Fibroblast of lung (primary cell): Measurements from ENCODE around the gene RPRD1B. TPM values are rescaled to one million over a fixed set of nuclear protein-coding genes. Genes with fewer than 3 reads are reported as not detected.

Experiments
- DNase-seq, 2 donors: peaks; one replicate each; pipeline versions ENCODE4 v3.0.0 to v3.0.0-alpha.2; 2010; ENCODE audit warnings: low read depth in 2 of 2
- H2AFZ ChIP-seq: 2 replicates; pipeline ENCODE4 v1.5.1; 2012; ENCODE audit warnings: low read length, control low read depth, inconsistent platforms
- H3K27ac ChIP-seq: 2 replicates; pipeline ENCODE4 v1.5.1; 2011; ENCODE audit warnings: low read length, control low read depth; ENCODE audit not compliant: insufficient read depth
- H3K27me3 ChIP-seq: 2 replicates; pipeline ENCODE4 v1.5.1; 2011; ENCODE audit warnings: mild to moderate bottlenecking, low read length; ENCODE audit not compliant: control insufficient read depth, insufficient read depth
- H3K36me3 ChIP-seq: 2 replicates; pipeline ENCODE4 v1.5.1; 2011; ENCODE audit warnings: low read length; ENCODE audit not compliant: control insufficient read depth, insufficient read depth
- H3K4me1 ChIP-seq: 2 replicates; pipeline ENCODE4 v1.5.1; 2011; ENCODE audit warnings: low read length; ENCODE audit not compliant: control insufficient read depth, insufficient read depth; ENCODE audit errors: extremely low read depth
- H3K4me2 ChIP-seq: 2 replicates; pipeline ENCODE4 v1.5.1; 2011; ENCODE audit warnings: low read length, control low read depth; ENCODE audit not compliant: insufficient read depth; ENCODE audit errors: extremely low read depth
- H3K4me3 ChIP-seq, 4 experiments: fragments of 200-600 bp in 1 of 4; sonication (generic) in 1 of 4; replicated peaks in 1 of 4; 2 replicates each; pipeline ENCODE4 v1.5.1; 2011 to 2016; ENCODE audit warnings: low read length in 4 of 4, low read depth in 3 of 4, mild to moderate bottlenecking in 3 of 4, control low read depth in 2 of 4, inconsistent platforms in 1 of 4, mixed read lengths in 1 of 4; ENCODE audit not compliant: insufficient read depth in 1 of 4; ENCODE audit errors: control extremely low read depth in 1 of 4
- H3K79me2 ChIP-seq: 2 replicates; pipeline ENCODE4 v1.5.1; 2012; ENCODE audit warnings: mild to moderate bottlenecking, low read length, inconsistent platforms; ENCODE audit not compliant: control insufficient read depth, insufficient read depth
- H3K9ac ChIP-seq: 2 replicates; pipeline ENCODE4 v1.5.1; 2011; ENCODE audit warnings: mild to moderate bottlenecking, low read length, control low read depth; ENCODE audit not compliant: insufficient read depth
- H3K9me3 ChIP-seq: 2 replicates; pipeline ENCODE4 v1.5.1; 2012; ENCODE audit warnings: low read depth, low read length; ENCODE audit not compliant: control insufficient read depth, insufficient read depth
- H4K20me1 ChIP-seq: 2 replicates; pipeline ENCODE4 v1.5.1; 2011; ENCODE audit warnings: low read length; ENCODE audit not compliant: control insufficient read depth, insufficient read depth; ENCODE audit errors: extremely low read depth
- CTCF ChIP-seq, 2 donors: IDR thresholded peaks in 1 of 2; conservative IDR thresholded peaks in 1 of 2; 1 replicate in 1 of 2; 2 replicates in 1 of 2; pipeline ENCODE4 v1.5.1; 2011 to 2012; ENCODE audit warnings: low read length in 2 of 2, control low read depth in 1 of 2, inconsistent platforms in 1 of 2, low read depth in 1 of 2, mild to moderate bottlenecking in 1 of 2
- EZH2 ChIP-seq: IDR thresholded peaks from 2 replicates; pipeline ENCODE4 v1.5.1; 2012; ENCODE audit warnings: low read length, control low read depth, mild to moderate bottlenecking; ENCODE audit errors: missing control alignments
- polyA plus RNA-seq, 2 donors: library from polyadenylated mRNA; depleted of rRNA in 1 of 2; stranded (reverse) in 1 of 2; unstranded in 1 of 2; fragments of >200 nt; gene quantifications; 2 replicates each; pipeline ENCODE4 v1.2.1, GENCODE V29; 2011 to 2012; ENCODE audit warnings: missing spikeins in 1 of 2
- total RNA-seq: library from RNA; depleted of rRNA; stranded (reverse); fragments of >200 nt; gene quantifications from 2 replicates; pipeline ENCODE4 v1.2.1, GENCODE V29; 2014

RPRD1B gene
- total and polyA plus RNA-seq, 2 donors (not counting 1 experiment from before 2014, with no cell fraction given): 23.8 to 23.9 TPM

- no peak overlapping the region for H2AFZ ChIP-seq
- no peaks in the 10 kb centered on the region for H3K9me3 ChIP-seq
- H3K36me3 ChIP-seq: no peaks in the 10 kb centered on the region
- no peaks in the 10 kb centered on the region for H3K79me2 ChIP-seq
- peaks cover 20% of the 10 kb centered on the region for H3K4me1 ChIP-seq
- DNase-seq: no peak
- H3K27ac ChIP-seq: no peak overlapping the region
- no peaks in the 10 kb centered on the region for H4K20me1 ChIP-seq
- H3K4me2 ChIP-seq: no peak overlapping the region
- no peak overlapping the region for H3K4me3 ChIP-seq
- no peak for TF ChIP-seq EZH2
- TF ChIP-seq CTCF (conservative IDR thresholded peaks at IDR 0.05 in 1 of 2, IDR thresholded peaks at IDR 0.05 in 1 of 2; ENCODE audit: low read depth in 1 of 2, low read length in 2 of 2): no peak
- no peak overlapping the region for H3K9ac ChIP-seq
- H3K27me3 ChIP-seq: no peaks in the 10 kb centered on the region
Observed at GRCh38 chr20:38112930-38113294, 79.4 kb downstream of the RPRD1B start.

GRCh38 chr20:38113401-38114325 lies 80.1 kb downstream of the RPRD1B start:
- no peaks in the 10 kb centered on the region for H3K9me3 ChIP-seq
- H3K4me2 ChIP-seq: no peak overlapping the region
- no peaks in the 10 kb centered on the region for H3K27me3 ChIP-seq
- no peaks in the 10 kb centered on the region for H3K36me3 ChIP-seq
- no peak overlapping the region for H3K9ac ChIP-seq
- TF ChIP-seq CTCF (conservative IDR thresholded peaks at IDR 0.05 in 1 of 2, IDR thresholded peaks at IDR 0.05 in 1 of 2; ENCODE audit: low read depth in 1 of 2, low read length in 2 of 2) (peak in 1 of 2 donors; percentile 30), EZH2 (no peak)
- no peaks in the 10 kb centered on the region for H3K79me2 ChIP-seq
- H3K4me3 ChIP-seq: no peak overlapping the region
- H3K27ac ChIP-seq: no peak overlapping the region
- no peak overlapping the region for H2AFZ ChIP-seq
- no peaks in the 10 kb centered on the region for H4K20me1 ChIP-seq
- peaks cover 17% of the 10 kb centered on the region for H3K4me1 ChIP-seq
- DNase-seq: peak in 1 of 2 donors; percentile 26

GRCh38 chr20:38114353-38114791 lies 80.8 kb downstream of the RPRD1B start:
- no peaks in the 10 kb centered on the region for H3K27me3 ChIP-seq
- H3K27ac ChIP-seq: no peak overlapping the region
- H2AFZ ChIP-seq: no peak overlapping the region
- no peaks in the 10 kb centered on the region for H3K79me2 ChIP-seq
- H4K20me1 ChIP-seq: no peaks in the 10 kb centered on the region
- H3K4me1 ChIP-seq: peaks cover 12% of the 10 kb centered on the region
- DNase-seq: peak; percentile 58 to 81
- no peak overlapping the region for H3K9ac ChIP-seq
- no peaks in the 10 kb centered on the region for H3K9me3 ChIP-seq
- no peak overlapping the region for H3K4me3 ChIP-seq
- no peaks in the 10 kb centered on the region for H3K36me3 ChIP-seq
- H3K4me2 ChIP-seq: no peak overlapping the region
- TF ChIP-seq CTCF (conservative IDR thresholded peaks at IDR 0.05 in 1 of 2, IDR thresholded peaks at IDR 0.05 in 1 of 2; ENCODE audit: low read depth in 1 of 2, low read length in 2 of 2) (no peak), EZH2 (no peak)
